Mucosa of stomach (tissue), 1 donor: ENCODE results near the gene TET1.
"Not testable (repeated sequence)": the region's sequence is repeated elsewhere in the genome, so short reads cannot be mapped to it uniquely, and the experiment has no call there.

ENCODE experiments used
- H3K27me3 ChIP-seq: one replicate; pipeline ENCODE4 v1.7.0; 2013; ENCODE audit warnings: mild to moderate bottlenecking, low read length; ENCODE audit not compliant: control insufficient read depth, insufficient read depth
- H3K36me3 ChIP-seq: one replicate; pipeline ENCODE4 v1.7.0; 2013; ENCODE audit warnings: low read length; ENCODE audit not compliant: control insufficient read depth, insufficient read depth
- H3K4me1 ChIP-seq: one replicate; pipeline ENCODE4 v1.7.0; 2013; ENCODE audit warnings: mild to moderate bottlenecking, low read length; ENCODE audit not compliant: control insufficient read depth, insufficient read depth
- H3K4me3 ChIP-seq: one replicate; pipeline ENCODE4 v1.7.0; 2013; ENCODE audit warnings: low read length
- H3K9ac ChIP-seq: one replicate; pipeline ENCODE4 v1.7.0; 2013; ENCODE audit warnings: mild to moderate bottlenecking, low read length, moderate library complexity
- H3K9me3 ChIP-seq: one replicate; pipeline ENCODE4 v1.7.0; 2013; ENCODE audit warnings: mild to moderate bottlenecking, low read length, moderate library complexity; ENCODE audit not compliant: control insufficient read depth
- donor health status: Pancreatic carcinoma.

The TET1 gene

DNA sequence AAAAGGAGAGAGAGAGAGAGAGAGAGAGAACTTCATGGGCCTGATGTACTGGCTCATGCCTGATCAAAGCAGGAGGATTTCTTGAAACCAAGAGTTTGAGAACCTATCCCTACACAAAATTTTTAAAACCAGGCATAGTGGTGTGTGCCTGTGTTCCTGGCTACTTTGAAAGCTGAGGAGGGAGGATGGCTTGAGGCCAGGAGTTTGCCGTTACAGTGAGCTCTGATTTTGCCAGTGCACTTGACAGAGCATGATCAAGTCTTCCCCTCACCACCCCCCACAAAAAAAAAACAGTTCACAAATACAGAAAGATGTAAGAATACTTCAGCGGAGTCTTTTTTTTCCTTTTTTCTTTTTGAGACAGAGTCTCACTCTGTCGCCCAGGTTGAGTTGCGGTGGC is 108.8 kb downstream of the TET1 start:
- no peaks in the 10 kb centered on the region for H3K27me3 ChIP-seq
- no peaks in the 10 kb centered on the region for H3K9me3 ChIP-seq
- no peak overlapping the region for H3K4me3 ChIP-seq
- H3K4me1 ChIP-seq, result no peaks in the 10 kb centered on the region
- no peak overlapping the region for H3K9ac ChIP-seq
- H3K36me3 ChIP-seq, result no peaks in the 10 kb centered on the region

DNA sequence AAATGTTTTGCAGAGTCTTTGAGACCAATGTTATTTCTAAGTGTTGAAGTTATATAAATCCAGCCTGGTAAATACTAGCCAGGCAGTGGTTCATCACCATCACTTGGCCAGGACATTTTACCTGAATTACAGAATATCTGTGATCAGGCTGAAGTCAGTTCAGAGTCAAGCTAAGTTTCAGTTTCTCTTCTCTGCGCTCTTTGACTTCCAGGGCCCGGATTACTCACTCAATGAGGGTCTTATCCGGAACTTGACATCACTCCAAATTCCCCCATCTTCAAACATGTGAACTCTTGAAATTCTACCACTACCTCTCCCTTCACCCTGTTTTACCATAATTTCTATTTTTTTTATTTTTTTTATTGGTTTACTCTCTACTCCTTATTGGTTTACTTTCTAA is 124.3 kb downstream of the TET1 start:
- Histone ChIP-seq H3K27me3 (no peaks in the 10 kb centered on the region), H3K4me3 (no peak overlapping the region), H3K9me3 (no peaks in the 10 kb centered on the region), H3K36me3 (no peaks in the 10 kb centered on the region), H3K4me1 (no peaks in the 10 kb centered on the region), H3K9ac (no peak overlapping the region)

DNA sequence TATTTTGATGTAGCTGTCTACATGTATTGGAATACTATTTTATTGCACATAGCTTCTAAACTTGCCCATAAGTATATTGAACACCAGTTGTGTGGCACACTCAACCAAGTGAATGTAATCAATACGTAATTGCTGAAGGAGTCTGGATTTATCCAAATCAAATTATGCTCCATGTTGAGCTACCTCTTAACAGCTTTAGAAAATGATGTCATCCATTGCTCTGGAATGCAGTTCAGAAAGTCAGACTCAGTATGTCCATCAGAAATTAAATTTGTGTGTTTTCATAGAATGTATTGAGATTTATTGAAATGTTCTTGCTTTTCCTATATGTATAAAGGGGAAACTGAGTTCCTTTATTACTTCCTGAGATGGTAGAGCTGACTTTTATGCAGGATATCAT is 135.9 kb downstream of the TET1 start:
- Histone ChIP-seq H3K27me3 (no peaks in the 10 kb centered on the region), H3K4me3 (no peak overlapping the region), H3K9ac (no peak overlapping the region), H3K9me3 (no peaks in the 10 kb centered on the region), H3K36me3 (no peaks in the 10 kb centered on the region), H3K4me1 (no peaks in the 10 kb centered on the region)

DNA sequence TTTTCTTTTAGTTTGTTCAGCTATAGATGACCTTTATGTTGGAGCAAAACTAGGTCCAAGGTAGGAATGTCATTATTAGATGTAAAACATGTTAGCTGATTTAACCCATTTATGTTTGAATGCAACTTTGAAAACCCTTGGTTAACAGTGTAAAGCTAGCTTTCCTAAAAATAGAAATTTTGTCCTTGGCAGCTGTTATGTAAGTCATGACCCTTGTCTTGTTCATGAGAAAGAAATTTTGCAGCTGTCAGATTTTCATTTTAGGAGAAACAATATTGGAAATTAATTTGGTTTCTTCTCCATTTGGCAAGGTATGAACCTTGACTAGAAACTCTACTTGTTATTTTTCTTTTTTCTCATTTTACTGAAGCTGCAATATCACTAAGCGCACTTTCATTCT is 137.0 kb downstream of the TET1 start:
- Histone ChIP-seq H3K9me3 (no peaks in the 10 kb centered on the region), H3K4me3 (no peak overlapping the region), H3K4me1 (no peaks in the 10 kb centered on the region), H3K27me3 (no peaks in the 10 kb centered on the region), H3K9ac (no peak overlapping the region), H3K36me3 (no peaks in the 10 kb centered on the region)

DNA sequence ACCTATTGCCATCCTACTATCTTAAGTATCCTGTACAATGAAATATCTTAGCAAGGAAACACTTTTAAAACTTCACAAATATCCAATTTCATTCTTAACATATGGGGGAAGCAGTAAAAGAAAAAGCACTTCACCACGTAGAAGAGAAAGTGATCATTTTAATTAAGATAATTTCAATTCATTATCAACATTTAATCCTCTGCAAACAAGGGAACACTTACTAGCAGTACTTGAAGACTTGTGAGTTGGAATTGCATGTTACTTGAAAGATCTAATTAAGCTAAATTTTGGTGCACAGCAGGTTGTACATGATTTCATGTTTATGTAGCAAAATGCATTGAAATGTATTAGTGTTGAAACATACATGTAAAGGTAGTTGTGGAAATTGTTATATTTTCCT is 140.1 kb downstream of the TET1 start:
- no peaks in the 10 kb centered on the region for H3K27me3 ChIP-seq
- H3K9ac ChIP-seq, result no peak overlapping the region
- no peaks in the 10 kb centered on the region for H3K36me3 ChIP-seq
- H3K9me3 ChIP-seq, result no peaks in the 10 kb centered on the region
- H3K4me1 ChIP-seq, result no peaks in the 10 kb centered on the region
- H3K4me3 ChIP-seq, result no peak overlapping the region

DNA sequence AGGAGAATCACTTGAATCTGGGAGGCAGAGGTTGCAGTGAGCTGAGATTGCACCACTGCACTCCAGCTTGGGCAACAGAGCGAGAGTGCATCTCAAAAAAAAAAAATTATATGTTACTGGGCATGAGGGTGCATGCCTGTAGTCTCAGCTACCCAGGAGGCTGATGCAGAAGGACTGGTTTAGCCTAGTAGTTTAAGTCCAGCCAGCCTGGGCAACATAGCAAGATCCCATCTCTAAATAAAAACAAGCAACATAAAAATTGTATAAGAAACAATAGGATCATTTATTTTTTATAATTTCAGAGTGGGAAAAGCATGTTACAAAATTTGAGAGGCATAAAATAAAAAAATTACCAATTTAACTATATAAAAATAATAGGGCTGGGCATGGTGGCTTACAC is 145.4 kb downstream of the TET1 start:
- Histone ChIP-seq H3K4me3 (no peak overlapping the region), H3K4me1 (no peaks in the 10 kb centered on the region), H3K36me3 (no peaks in the 10 kb centered on the region), H3K9me3 (no peaks in the 10 kb centered on the region), H3K9ac (no peak overlapping the region), H3K27me3 (no peaks in the 10 kb centered on the region)

DNA sequence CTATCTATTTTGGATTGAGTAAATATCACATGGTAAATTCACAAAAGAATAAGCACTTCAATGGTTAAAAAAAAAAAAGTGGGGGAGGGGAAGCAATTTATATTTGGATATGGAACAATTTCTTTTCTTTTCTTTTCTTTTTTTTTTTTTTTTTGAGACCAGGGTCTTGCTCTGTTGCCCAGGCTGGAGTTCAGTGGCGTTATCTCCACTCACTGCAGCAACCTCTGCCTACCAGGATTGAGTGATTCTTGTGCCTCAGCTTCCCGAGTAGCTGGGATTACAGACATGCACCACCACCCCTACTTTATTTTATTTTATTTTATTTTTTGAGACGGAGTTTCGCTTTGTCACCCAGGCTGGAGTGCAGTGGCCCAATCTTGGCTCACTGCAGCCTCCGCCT is 148.8 kb downstream of the TET1 start:
- not testable (repeated sequence) for H3K9ac ChIP-seq, H3K4me3 ChIP-seq, H3K9me3 ChIP-seq, H3K36me3 ChIP-seq, H3K27me3 ChIP-seq, H3K4me1 ChIP-seq

DNA sequence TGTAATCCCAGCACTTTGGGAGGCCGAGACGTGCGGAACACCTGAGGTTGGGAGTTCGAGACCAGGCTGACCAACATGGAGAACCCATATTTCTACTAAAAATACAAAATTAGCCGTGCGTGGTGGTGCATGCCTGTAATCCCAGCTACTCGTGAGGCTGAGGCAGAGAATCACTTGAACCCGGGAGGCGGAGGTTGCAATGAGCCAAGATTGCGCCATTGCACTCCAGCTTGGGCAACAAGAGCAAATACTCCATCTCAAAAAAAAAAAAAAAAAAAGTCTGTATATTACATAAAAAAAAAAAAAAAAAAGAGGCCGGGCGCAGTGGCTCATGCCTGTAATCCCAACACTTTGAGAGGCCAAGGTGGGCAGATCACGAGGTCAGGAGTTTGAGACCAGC is 152.9 kb downstream of the TET1 start:
- H3K4me1 ChIP-seq, H3K27me3 ChIP-seq, H3K36me3 ChIP-seq, H3K9me3 ChIP-seq, H3K4me3 ChIP-seq, H3K9ac ChIP-seq: not testable (repeated sequence)

DNA sequence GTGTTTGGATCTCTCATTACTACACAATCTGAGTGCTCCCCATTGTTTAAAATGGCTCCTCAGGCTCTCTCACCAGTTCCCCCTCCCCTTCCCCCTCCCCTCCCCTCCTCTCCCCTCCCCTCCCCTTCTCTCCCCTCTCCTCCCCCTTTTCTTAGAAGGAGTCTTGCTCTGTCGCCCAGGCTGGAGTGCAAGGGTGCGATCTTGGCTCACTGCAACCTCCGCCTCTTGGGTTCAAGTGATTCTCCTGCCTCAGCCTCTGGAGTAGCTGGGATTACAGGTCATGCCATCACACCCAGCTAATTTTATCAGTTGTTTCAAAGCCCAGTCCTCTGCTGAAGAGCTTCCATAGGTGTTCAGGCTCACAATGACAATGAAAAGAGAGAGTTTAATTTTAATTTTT is 157.3 kb downstream of the TET1 start:
- Histone ChIP-seq H3K4me1 (peaks cover 4% of the 10 kb centered on the region), H3K9me3 (no peaks in the 10 kb centered on the region), H3K9ac (no peak overlapping the region), H3K27me3 (no peaks in the 10 kb centered on the region), H3K4me3 (no peak overlapping the region), H3K36me3 (no peaks in the 10 kb centered on the region)

DNA sequence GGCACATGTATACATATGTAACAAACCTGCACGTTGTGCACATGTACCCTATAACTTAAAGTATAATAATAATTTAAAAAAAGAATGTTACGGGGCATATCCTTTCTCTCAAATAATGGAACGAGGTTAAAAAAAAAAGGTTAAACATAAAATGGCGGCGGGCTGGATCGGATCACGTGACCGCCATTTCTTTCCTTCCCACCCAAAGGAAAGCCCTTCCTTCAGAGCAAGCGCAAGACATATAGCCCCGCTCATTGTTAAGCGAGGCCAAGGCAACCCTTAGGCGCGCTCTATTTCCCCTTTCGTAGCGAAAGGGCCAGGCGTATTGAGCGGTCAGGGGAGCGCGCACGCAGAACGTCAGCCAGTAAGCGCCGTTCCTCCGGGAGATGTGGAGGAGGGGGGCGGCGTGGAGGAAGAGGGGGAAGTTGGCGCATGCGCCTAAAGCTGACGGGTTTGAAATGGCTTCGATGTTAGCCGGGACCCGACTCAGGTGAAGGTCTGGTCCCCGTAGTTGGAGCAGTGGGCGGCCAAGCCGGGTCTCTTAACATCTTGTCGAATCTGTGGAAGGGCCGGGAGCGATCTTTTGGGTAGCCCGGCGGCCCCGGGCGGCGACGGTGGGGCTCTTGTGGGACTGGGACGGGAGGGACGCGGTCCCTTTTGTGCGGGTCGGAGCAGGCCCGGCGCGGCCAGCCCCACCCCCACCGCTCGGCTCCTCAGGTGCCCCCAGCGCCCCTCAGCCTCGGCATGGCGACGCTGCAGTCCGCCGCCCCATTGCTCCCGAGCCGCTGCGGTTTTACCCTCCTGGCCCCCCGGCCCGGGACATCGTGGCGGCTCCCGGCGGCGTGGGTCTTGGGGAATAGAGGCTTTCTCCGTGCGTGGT is 160.9 kb downstream of the TET1 start, which contains the start of gene CCAR1:
Gene CCAR1, plus strand, starts transcription at position 447 of the 880 bp plus-strand sequence. CDS start 1,266 bp downstream, outside the sequence.
- no peaks in the 10 kb centered on the region for H3K27me3 ChIP-seq
- peak within 1 kb of the TSS; percentile 85 for H3K9ac ChIP-seq
- H3K4me3 ChIP-seq, result peak within 1 kb of the TSS; percentile 69
- peaks cover 4% of the 10 kb centered on the region for H3K4me1 ChIP-seq
- H3K9me3 ChIP-seq, result no peaks in the 10 kb centered on the region
- no peaks in the 10 kb centered on the region for H3K36me3 ChIP-seq

DNA sequence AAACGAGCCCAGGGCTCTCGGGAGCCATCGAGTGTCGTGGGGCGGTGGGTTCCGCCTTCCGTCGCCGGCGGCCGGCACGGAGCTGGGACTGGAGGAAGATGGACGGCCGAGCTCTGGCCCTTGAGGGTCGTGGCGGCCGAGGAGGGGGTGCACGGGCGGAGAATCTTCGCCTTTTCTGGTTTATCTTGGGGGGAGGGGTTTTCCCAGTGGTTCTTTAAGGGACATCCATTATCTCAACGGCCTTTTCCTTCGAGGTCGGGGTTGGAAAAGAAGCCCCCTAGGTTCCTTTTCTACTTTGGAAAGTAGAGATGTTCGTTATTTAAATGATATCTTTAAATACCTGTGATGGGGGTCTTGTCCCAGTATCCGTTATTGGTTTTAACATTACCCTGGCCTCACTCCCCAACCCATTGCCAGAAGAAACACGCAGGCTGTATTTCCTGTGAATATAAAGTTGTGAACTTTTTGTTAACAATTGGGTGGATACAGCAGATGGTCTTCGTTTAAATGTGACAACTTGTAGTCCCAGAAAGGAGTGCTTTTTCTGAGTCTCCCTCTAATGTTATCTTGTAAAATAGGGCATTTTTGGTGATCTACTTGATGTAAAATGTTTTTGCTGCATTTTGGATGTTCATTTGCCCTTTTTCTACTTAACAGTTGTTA is 161.7 kb downstream of the TET1 start:
- no peaks in the 10 kb centered on the region for H3K9me3 ChIP-seq
- peak overlapping the region; percentile 85 for H3K9ac ChIP-seq
- peak overlapping the region; percentile 69 for H3K4me3 ChIP-seq
- H3K36me3 ChIP-seq, result no peaks in the 10 kb centered on the region
- H3K27me3 ChIP-seq, result no peaks in the 10 kb centered on the region
- H3K4me1 ChIP-seq, result peaks cover 4% of the 10 kb centered on the region

DNA sequence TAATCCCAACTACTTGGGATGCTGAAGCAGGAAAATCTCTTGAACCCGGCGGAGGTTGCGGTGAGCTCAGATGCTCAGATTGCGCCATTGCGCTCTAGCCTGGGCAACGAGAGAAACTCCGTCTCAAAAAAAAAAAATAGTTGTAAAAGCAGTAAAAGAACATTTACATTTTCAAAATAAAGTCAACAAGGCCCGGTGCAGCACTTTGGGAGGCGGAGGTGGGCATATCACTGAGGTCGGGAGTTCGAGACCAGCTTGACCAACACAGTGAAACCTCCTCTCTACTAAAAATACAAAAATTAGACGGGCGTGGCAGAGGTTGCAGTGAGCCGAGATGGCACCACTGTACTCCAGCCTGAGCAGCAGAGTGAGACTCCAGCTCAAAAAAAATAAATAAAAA is 164.9 kb downstream of the TET1 start:
- no peaks in the 10 kb centered on the region for H3K36me3 ChIP-seq
- peaks cover 4% of the 10 kb centered on the region for H3K4me1 ChIP-seq
- H3K4me3 ChIP-seq, result no peak overlapping the region
- no peaks in the 10 kb centered on the region for H3K9me3 ChIP-seq
- no peak overlapping the region for H3K9ac ChIP-seq
- H3K27me3 ChIP-seq, result no peaks in the 10 kb centered on the region
